ENCODE measurements around the gene PDSS2. TPM values are rescaled to one million over a fixed set of nuclear protein-coding genes. Genes with fewer than 3 reads are reported as not detected.
A peak's percentile ranks its signal among the peaks of the same experiment; 100 is the strongest.

The PDSS2 gene
- total RNA-seq, 1 donor from 2014 or later = 19.7 TPM

- Histone ChIP-seq H3K36me3 (peaks cover 14% of the 10 kb centered on the region), H3K4me1 (no peaks in the 10 kb centered on the region), H3K9me3 (replicated peaks) (no peaks in the 10 kb centered on the region), H3K27me3 (ENCODE audit: low read depth) (no peaks in the 10 kb centered on the region), H3K27ac (replicated peaks) (no peak overlapping the region), H3K4me3 (no peak overlapping the region)
- intact Hi-C loops (cut with micrococcal nuclease) = no loop called here
- no peak for TF ChIP-seq CTCF (IDR thresholded peaks at IDR 0.05; ENCODE audit: borderline replicate concordance)
- no peak for DNase-seq
Measured at GRCh38 chr6:107192830-107193229, 266.5 kb downstream of the PDSS2 start.

- no peak for DNase-seq
- Histone ChIP-seq H3K4me3 (no peak overlapping the region), H3K27ac (replicated peaks) (no peak overlapping the region), H3K36me3 (peaks cover 12% of the 10 kb centered on the region), H3K4me1 (no peaks in the 10 kb centered on the region), H3K9me3 (replicated peaks) (no peaks in the 10 kb centered on the region), H3K27me3 (ENCODE audit: low read depth) (no peaks in the 10 kb centered on the region)
- TF ChIP-seq CTCF (IDR thresholded peaks at IDR 0.05; ENCODE audit: borderline replicate concordance) = no peak
- intact Hi-C loops (cut with micrococcal nuclease) = no loop called here
Measured at GRCh38 chr6:107187630-107188029, 271.7 kb downstream of the PDSS2 start.

GRCh38 chr6:107186047-107186446 lies 273.3 kb downstream of the PDSS2 start:
- intact Hi-C loops (cut with micrococcal nuclease) = no loop called here

GRCh38 chr6:107185391-107185970 lies 273.9 kb downstream of the PDSS2 start:
- intact Hi-C loops (cut with micrococcal nuclease) = no loop called here
- Histone ChIP-seq H3K4me3 (no peak overlapping the region), H3K4me1 (no peaks in the 10 kb centered on the region), H3K9me3 (replicated peaks) (no peaks in the 10 kb centered on the region), H3K27me3 (ENCODE audit: low read depth) (no peaks in the 10 kb centered on the region), H3K27ac (replicated peaks) (no peak overlapping the region), H3K36me3 (peaks cover 3% of the 10 kb centered on the region)
- peak; percentile 39 for TF ChIP-seq CTCF (IDR thresholded peaks at IDR 0.05; ENCODE audit: borderline replicate concordance)
- DNase-seq = no peak

More at GRCh38 chr6:107186047-107186446, 273.3 kb downstream of the PDSS2 start:
- Histone ChIP-seq H3K27me3 (ENCODE audit: low read depth) (no peaks in the 10 kb centered on the region), H3K9me3 (replicated peaks) (no peaks in the 10 kb centered on the region), H3K27ac (replicated peaks) (no peak overlapping the region), H3K4me3 (no peak overlapping the region), H3K4me1 (no peaks in the 10 kb centered on the region), H3K36me3 (peaks cover 3% of the 10 kb centered on the region)
- DNase-seq = no peak
- TF ChIP-seq CTCF (IDR thresholded peaks at IDR 0.05; ENCODE audit: borderline replicate concordance) = no peak

- no peak overlapping the region for H3K27ac ChIP-seq (replicated peaks)
- no peak overlapping the region for H3K4me3 ChIP-seq
- intact Hi-C loops (cut with micrococcal nuclease) = no loop called here
- no peak for TF ChIP-seq CTCF (IDR thresholded peaks at IDR 0.05; ENCODE audit: borderline replicate concordance)
- H3K27me3 ChIP-seq (ENCODE audit: low read depth) = no peaks in the 10 kb centered on the region
- H3K9me3 ChIP-seq (replicated peaks) = no peaks in the 10 kb centered on the region
- no peak for DNase-seq
- H3K36me3 ChIP-seq = peaks cover 3% of the 10 kb centered on the region
- no peaks in the 10 kb centered on the region for H3K4me1 ChIP-seq
Measured at GRCh38 chr6:107184435-107184834, 274.9 kb downstream of the PDSS2 start.
